Glomerular visceral epithelial cell (primary cell): ENCODE measurements around the gene TTLL12.
"Not testable (repeated sequence)": the region's sequence is repeated elsewhere in the genome, so short reads cannot be mapped to it uniquely, and the experiment has no call there.

Experiments used
- DNase-seq: peaks from one replicate; pipeline ENCODE4 v3.0.0-alpha.2; 2016; ENCODE audit errors: extremely low spot score

The TTLL12 gene

DNA sequence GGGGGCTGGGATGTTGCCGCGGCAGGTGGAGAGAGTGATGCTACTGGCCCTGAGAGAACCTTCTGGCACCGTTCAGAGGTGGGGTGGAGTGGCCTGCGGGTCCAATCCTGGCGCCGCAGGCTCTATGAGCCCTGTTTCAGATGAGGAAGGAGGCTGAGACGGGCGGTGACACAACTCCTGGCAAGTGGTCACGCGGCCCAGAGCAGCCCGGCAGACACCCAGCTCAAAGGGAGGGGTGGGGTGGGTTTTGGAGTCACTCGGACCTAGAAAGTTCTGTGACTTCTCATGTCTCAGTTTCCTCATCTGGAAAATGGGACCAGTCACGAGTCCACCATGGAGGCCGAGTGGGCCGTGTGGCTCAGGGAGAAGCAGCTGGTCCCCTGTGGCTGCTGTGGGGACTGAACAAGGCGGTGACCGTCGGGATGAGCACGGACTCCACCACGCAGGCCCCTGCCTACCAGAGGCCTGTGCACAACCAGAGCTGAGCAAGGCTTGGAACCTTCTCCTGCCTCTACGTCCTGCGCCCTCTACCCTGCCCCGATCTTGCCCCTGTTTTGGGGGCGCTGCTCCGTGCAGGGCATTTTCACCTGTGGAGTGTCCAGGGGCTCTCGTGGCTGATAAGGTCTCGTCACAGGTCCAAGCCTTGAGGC, 31.9 kb downstream of the TTLL12 start:
- no peak for DNase-seq

DNA sequence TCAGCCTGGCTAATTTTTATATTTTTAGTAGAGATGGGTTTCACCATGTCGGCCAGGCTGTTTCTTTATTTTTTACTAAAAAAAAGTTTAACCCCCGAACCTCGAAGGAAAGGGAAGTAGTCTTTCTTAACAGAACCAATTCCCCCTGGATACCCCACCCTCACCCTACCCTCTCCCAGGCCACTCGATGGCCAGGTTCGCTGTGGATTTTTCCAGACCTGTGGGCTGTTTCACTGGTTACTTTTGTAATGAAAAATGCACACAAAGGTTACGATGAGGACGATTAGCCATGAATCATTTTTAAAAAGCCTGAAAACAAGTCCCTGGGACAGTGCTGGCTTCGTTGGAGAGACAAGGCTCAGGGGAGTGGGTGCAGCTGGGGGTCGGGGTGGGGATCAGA, 33.0 kb downstream of the TTLL12 start:
- no peak for DNase-seq

DNA sequence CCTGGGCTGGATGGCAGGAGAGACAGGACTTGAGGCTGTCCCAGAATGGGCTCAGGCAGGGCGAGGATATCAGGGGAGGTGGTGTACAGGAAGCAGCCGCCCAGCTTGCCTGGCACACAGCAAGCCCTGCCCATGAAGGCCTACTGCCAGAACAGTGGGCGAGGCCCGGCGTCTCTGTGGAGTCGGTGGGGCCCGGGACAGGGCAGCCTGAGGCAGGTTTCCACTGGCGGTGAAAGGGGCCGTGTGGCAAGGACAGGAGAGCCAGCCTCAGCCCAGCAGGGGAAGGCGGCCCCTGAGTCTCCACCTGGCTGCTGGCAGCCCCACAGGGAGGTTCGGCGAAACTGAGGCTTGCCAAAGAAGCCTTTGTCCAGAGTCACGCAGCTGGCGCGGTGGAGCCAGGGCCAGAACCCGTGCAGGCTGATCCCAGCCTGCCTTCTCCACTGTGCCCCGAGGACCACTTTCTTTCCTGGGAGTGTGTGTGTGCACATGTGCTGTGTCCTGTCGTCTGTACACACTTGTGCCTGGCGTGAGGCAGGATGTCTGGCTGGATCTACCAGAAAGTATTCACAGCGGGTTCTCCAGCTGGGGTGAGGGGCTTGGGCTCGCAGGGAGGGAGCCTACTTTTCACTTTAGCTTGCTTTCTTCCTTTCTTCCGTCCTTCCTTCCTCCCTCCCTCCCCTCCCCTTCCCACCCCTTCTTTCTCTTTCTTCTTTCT, 34.4 kb downstream of the TTLL12 start:
- DNase-seq: peak; percentile 64

DNA sequence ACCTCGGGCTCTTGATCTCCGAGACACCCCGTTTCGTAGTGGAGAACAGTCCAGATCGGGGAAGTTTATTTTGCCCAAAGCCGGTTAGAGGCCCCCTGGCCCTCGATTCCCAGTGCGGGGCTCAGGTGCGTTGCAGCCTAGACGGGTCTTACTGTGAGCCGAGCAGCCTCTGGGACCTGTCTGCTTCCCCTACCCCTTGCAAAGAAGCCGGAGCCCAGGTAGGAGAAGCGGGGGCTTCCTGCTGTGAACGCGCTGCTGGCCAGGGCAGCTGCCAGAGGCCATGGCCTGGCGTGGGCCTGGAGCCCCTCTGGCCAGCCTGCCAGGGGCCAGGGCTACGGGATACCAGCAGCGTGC, 35.0 kb downstream of the TTLL12 start:
- no peak for DNase-seq

DNA sequence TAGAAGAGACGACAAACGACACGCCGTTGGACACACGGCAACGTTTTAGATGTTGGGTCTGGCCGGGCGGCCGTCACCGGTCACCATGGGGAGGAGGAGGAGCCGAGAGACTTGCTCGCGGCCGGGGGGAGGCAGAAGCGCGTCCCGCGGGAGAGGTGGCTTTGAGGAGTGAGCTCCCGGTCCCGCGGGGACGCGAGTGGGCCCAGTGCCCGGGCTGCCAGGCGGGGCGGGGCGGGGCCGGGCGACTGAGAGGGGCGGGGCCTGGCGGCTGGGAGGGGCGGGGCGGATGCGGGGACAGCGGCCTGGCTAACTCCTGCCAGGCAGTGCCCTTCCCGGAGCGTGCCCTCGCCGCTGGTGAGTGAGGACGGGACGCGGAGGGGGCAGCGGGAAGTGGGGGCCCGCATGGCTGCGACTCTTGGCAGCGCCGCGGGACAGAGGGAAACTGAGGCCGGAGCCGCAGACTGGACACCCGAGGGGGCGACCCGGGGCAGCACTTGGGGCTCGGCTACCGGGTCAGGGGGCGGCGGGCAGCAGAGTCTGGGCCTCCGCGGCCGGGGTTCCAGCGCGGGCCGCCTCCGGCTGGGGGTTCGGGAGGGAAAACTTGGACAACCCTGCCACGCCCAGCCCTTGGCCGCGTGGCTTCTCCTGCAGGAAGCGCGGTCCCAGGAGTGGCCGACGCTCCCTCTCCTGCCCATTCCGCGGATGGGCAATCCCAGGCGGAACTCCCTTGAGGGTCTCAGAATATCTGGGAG, 35.5 kb downstream of the TTLL12 start, which contains the start of gene TSPO:
TSS of gene TSPO (plus strand) at position 309 of the 752 bp plus-strand sequence. CDS start 7,680 bp downstream, outside the sequence.
- peak; percentile 59 for DNase-seq

DNA sequence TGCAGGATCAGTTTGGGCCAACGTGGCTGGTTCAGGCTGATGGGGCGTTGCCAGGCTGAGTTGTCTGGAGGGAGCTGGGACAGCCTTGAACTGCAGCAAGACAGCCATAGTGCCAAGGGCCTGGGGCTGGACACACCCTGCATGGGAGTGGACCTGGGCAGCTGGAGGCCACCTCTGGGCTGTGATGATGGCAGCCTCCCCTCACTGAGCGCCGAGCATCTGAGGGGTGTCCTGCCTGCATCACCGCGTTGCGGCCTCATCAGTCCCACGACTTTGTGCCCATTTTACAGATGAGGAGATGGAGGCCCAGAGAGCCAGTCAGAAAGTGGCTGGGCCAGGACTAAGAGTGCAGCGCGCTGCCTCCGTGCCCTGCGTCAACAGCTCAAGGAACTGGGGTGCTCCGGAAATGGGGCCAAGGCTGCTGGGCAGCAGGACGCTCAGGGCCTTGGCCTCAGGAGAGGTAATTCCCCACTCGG, 36.2 kb downstream of the TTLL12 start:
- DNase-seq: no peak

DNA sequence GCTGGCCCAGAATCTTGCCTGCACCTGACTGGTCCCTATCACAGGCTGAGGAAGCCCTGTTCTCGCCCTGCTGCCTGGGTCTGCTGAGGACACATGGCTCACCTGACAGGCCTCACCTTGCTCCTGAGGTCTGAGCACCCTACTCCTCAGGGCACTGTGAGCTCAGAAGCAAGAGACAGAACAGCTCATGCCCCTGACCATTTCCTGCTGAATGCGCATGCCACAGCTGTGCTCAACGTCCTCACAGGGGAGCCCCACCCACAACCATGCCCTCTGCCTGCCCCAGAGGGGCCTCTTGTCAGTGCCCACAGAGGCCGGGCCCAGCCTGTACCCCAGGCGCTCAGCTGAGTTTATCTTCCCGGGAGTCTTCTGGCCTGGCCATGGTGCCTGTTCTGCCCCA, 38.4 kb downstream of the TTLL12 start:
- DNase-seq: no peak

DNA sequence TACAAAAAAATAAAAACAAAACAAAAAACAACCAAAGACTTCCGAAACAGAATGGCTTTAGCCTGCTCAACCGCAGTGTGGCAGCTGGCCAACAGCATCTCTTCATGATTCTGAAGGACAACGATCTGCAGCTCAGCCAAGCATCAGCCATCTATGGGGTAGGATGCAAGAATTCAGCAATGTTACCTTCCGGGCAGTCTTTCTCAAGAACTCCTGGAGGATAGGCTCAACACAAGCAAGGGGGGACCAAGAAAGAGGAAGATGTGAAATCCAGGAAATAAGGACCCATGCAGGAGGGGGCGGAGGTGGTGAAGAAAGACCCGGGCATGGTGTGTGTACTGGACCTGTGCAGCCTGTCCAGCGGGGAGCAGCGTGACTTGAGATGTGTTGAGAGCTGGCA, 39.1 kb downstream of the TTLL12 start:
- no peak for DNase-seq

DNA sequence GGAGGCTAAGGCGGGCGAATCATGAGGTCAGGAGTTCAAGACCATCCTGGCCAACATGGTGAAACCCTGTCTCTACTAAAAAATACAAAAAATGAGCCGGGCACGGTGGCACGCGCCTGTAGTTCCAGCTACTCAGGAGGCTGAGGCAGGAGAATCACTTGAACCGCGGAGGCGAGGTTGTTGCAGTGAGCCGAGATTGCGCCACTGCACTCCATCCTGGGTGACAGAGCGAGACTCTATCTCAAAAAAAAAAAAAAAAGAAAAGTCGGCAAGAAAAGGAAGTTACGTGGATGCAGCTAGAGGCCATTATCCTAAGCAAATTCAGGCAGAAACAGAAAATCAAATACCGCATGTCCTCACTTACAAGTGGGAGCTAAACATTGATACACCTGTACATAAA, 40.6 kb downstream of the TTLL12 start:
- not testable (repeated sequence) for DNase-seq

DNA sequence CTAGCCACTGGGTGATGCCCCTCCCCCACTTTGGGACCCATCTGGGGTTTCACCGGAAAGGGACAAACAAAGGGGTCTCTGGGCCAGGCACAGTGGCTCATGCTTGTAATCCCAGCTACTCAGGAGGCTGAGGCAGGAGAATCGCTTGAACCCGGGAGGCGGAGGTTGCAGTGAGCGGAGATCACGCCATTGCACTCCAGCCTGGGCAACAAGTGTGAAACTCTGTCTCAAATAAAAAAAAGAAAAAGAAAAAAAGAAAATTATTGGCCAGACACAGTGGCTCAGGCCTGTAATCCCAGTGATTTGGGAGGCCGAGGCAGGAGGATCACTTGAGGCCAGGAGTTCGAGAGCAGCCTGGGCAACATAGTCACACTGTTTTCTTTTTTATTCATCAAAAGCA, 41.6 kb downstream of the TTLL12 start:
- not testable (repeated sequence) for DNase-seq

DNA sequence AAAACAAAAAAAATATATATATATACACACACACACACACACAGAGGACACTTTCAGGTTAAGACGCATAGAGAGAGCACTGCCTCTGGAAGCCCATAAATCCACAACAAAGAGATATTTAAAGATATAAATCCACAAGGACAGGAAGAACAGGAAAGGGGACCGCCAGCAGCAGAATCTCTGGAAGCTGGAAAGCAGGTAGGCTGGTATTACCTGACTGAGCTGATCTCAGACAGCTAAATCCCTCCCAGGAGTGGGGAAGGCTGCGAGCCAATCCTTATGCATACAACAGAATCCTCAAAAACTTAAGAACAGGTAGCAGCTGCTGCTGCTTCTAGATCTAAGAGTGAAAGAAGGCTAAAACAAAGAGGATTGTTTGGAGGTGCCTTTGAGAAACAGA, 42.0 kb downstream of the TTLL12 start:
- DNase-seq: no peak

DNA sequence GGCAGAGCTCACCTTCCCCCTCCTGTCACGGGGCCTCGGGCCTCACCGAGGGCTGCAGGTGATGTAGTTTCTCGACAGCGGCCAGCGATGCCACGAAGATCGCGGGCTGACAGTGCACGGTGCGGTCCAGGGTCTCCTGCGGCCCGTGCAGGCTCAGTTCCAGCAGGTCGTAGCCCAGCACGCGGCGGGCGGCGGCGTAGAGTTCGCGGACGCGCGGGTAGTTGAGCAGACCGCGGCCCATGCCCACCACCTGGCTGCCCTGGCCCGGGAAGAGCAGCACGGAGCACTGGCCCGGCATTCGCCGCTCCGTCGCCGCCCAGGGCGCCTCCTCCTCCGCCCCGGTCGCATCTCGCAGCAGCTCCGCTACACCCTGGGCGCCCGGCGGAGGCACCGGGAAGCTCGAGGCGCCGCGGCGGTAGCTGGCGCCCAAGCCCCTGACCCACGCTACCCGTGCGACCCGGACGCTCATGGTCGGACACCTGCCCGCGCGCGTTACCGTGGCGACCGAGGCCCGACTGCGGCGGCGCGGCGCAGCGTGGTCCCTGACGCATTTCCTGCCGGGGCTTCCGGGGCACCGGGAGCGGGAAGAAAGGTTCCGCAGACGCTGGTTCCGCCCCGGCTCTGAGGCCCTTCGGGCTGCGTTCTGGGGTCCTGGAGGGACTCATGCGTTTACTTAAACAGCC, 43.9 kb downstream of the TTLL12 start, which contains the start of gene MCAT:
TSS of gene MCAT (minus strand) at position 519 of the 683 bp plus-strand sequence. CDS start at position 469, 50 bp downstream.
- DNase-seq: peak; percentile 74

DNA sequence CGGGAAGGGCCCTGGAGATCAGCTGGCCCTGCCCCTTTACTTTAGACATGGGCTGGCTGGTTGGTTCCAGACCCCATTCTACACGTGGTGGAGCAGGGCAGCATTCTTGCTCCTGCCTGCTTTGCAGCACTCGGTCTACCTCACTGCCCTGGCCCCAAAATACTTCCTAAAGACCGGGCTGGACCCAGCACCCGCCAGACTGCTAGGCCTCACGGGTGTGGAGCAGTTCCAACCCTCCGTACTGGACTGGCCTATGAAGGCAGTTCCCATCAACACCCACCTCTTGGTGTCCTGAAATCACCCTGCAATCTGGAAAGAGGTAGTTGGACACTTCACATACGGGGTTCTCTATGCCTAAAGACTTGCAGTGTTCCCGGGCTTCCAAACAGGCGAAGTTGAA, 50.1 kb downstream of the TTLL12 start:
- DNase-seq: no peak

DNA sequence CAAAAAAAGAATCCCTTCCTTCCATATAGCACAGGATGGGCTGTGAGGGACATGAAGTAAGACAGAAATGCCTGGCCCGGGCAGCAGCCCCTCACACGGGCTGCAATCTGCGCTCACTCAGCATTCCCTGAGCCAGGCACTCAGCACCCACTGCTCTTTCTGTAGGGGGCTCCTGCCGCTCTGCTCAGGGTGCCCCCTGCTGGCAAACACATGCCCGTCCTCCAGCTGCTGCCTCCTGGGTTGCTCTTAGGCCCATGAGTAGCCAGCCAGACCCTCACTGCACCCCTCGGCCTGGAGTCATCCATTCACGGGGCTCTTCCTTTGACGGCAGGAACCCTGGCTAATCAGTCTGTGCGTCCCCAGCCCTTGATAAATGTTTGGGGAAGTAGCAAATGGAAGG, 50.7 kb downstream of the TTLL12 start:
- DNase-seq: peak; percentile 24

DNA sequence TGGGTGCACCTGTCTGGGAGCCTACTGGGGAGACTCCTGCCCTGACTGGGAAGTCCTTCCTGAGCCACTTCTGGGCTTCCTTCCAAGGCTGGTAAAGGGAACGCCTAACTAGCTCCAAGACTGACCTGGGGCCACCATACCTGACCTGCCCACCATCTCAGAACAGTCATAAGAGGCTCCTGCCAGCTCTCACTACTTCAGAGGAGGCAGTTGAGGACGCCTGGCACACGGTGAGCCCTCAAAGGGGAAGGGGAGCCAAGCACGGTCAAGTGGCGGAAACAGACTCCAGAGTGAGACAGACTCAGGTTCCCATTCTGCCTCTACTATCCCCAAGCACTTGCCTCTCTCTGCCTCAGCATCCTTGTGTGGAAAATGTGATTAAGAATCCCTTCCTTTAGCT, 51.4 kb downstream of the TTLL12 start:
- no peak for DNase-seq

DNA sequence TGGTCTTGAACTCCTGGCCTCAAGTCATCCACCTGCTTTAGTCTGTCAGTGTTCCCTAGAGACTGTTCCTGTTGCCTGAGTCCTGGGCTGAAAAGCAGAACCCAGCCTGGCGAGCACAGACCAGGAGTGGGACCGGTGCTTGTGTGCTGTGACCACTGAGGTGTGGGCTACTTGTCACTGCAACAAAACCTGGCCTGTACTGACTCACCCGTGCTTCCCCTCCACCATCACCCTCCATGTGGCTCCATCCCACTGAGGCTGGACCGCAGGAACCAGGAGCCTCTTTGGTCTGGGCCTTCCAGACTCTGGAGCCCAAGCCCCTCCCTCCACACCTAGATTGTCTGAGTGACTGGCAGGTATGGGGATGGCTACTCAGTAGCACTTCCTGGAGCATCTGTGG, 52.4 kb downstream of the TTLL12 start:
- no peak for DNase-seq

DNA sequence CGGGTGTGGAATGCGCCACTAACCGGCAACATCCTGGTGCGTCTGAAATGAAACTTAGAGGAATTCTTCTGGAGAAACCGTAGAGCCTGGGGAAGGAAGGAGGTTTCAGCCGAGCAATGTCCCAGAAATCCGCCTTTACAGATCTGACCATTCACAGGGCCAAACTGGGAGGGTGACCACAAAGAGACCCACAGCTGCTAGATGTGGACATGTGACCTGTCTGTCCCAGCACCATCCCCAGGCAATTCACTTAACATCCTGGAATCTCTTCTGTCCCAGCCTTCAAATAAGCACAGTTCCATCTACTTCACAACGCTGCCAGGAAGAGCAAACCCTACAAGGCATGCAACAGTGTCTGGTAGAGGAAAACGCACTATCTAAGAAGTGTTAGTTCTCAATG, 53.5 kb downstream of the TTLL12 start:
- DNase-seq: no peak

DNA sequence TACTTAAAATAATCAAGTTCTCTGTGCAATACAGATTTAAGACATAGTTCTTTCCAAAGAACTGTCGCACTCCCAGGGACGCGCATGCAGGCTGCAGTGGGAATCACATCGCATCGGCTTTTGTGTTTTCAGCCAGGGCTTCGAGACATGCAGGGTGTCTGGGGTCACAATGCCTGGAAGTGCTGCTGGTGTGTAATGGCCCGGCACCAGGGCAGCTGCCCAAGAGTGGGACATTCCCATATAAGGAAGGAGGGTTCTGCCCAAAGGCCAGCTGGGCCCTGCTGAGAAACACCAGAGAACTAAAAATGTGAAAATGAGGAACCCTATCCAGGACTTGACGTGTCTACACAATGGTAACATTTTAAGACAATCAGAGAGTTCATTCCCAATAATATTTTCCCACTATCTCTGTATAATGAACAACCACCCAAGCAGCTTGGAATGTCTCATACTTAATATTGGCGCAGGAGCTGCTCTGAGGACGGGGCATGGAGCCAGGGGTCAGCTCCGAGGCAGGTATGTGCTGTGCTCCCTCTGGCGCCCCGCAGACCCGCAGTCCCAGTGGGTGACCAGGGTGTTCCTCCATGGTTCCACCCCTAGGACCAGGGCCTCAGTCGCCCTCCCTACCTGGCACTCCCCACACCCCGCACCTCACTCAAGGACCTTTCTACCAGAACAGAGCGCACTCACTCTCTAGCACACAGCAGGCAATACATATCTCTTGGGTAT, 55.0 kb downstream of the TTLL12 start:
- DNase-seq: no peak

DNA sequence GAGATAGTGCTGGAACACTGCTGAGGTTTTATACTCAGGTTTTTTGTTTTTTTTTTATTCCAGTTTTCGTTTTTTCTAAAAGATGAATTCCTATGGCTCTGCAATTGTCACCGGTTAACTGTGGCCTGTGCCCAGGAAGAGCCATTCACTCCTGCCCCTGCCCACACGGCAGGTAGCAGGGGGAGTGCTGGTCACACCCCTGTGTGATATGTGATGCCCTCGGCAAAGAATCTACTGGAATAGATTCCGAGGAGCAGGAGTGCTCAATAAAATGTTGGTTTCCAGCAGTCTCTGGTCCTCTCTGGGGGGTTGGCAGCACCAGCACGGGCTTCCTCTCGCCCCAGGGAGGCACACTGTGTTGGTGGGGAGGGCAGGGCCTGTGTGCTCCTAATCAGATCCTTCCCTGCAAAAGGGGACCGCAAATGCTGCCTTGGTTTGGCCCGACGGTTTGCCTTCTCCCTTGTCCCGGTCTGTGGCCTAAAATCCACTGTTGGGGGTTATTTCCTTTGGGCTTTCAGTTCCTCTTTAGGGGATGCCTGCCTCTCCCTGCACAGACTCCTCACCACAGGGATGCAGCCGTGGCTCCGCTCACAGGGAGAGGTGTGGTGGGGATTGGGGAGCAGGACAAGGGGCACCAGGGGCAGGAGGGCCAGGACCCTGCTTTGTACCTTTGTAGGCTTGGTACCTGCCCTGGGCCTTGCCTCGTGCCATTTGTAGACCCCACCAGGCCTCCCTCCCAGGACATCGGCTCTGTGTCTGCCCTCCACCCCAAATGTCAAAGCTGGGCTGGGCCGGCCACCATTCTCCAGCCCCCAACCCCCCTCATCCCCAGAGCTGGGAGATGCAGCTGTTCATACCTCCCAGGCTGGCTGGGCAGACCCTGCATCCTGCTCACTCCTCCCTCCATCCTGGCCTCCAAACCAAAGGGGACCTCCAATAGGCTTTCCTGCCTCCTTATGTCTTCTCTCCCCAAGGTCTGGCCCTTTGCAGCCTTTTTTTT, 57.2 kb downstream of the TTLL12 start:
- no peak for DNase-seq

DNA sequence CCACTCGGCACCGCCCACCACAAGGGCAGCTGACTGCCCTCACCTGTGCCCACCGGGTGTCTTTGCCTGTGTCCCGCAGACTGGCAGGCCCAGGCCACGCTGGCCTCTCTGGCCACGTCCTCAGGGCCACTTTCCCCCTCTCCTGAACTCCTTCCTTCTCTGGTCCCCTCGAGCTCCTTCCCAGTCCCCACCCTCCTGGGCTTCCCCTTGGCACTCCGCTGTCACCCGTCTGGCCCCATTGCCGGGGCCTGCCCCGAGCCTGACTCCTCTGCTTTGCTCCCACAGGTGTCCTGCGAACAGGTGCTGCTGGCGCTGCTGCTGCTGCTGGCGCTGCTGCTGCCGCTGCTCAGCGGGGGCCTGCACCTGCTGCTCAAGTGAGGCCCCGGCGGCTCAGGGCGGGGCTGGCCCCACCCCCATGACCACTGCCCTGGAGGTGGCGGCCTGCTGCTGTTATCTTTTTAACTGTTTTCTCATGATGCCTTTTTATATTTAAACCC, 58.0 kb downstream of the TTLL12 start:
- DNase-seq: no peak
